Suppressor macrophage (primary cell): ENCODE results near the gene PSMA2.
"Not testable (repeated sequence)": the region's sequence is repeated elsewhere in the genome, so short reads cannot be mapped to it uniquely, and the experiment has no call there.

Source experiments
- DNase-seq, 4 experiments: peaks; one replicate each; pipeline ENCODE4 v3.0.0-alpha.2; 2020 to 2022

PSMA2 gene

DNA sequence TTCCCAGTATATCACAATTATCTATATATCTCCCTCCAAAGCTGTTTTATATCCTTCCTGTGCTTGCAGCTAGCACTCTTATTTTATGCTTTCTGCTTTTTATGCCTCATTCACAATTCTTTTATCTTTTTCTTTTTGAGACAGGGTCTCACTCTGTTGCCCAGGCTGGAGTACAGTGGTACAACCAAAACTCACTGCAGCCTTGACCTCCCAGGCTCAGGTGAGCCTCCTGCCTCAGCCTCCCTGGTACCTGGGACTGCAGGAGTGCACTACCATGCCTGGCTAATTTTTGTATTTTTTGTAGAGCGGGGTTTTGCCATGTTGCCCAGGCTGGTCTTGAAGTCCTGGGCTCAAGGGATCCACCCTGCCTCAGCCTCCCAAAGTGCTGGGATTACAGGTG is 25.8 kb downstream of the PSMA2 start:
- DNase-seq, result no peak

DNA sequence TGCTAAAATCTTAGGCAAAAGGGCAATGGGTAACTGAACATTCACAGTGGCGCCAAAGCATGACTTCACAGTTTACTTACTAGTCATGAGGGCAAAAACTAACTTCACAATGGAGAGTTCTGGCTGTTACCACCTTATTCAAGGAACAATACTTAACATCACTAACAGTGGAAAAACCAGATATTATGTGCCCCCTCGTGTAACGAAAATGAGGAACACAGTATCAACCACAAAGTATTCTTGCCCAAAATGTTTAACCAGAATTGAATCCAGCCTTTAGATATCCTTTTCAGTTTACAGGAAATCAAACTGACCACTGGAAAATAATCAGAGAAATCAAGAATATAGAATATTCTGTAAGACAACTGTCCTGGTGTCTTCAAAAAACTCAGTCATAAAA is 29.6 kb downstream of the PSMA2 start:
- no peak for DNase-seq

GRCh38 chr7:42900842-42901241 is 31.1 kb downstream of the PSMA2 start:
- no peak for DNase-seq

- DNase-seq, result no peak
These were observed 38.4 kb downstream of the PSMA2 start for GRCh38 chr7:42893346-42894240.

- peak in 2 of 4 experiments; percentile 40 to 61 for DNase-seq
These were observed 45.0 kb downstream of the PSMA2 start for GRCh38 chr7:42886893-42887505.

DNA sequence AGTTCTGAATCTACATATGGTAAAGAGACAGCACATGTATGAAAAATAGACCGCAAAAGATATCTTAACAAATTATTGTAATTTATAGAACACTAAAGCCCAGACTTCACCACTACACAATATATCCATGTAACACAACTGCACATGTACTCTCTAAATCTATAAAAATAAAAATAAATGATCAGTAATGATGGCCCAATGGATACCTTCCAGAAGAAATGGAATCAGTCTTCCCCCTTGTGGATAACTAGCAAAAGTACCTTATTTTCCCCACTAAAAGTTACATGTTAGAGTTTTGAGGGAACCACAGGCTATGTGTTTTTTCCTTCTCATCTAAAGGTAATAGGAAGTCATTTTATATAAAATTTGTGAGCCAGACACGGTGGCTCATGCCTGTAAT is 45.8 kb downstream of the PSMA2 start:
- DNase-seq, result peak in 2 of 4 experiments; percentile 40 to 46

DNA sequence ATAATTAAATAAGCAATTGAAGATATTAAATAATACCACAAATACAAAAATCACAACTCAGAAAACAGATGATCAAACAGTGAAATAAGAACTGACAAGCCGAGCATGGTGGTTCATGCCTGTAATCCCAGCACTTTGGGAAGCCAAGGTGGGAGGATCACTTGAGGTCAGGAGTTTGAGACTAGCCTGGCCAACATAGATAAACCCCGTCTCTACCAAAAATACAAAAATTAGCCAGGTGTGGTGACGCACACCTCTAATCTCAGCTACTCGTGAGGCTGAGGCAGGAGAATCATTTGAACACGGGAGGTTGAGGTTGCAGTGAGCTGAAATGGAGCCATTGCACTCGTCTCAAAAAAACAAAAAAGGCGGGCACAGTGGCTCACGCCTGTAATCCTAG is 46.8 kb downstream of the PSMA2 start:
- DNase-seq, result not testable (repeated sequence)

- no peak for DNase-seq
These were observed 48.0 kb downstream of the PSMA2 start for GRCh38 chr7:42883950-42884349.

- peak in 1 of 4 experiments; percentile 19 for DNase-seq
These were observed 51.6 kb downstream of the PSMA2 start for GRCh38 chr7:42880392-42880791.

DNA sequence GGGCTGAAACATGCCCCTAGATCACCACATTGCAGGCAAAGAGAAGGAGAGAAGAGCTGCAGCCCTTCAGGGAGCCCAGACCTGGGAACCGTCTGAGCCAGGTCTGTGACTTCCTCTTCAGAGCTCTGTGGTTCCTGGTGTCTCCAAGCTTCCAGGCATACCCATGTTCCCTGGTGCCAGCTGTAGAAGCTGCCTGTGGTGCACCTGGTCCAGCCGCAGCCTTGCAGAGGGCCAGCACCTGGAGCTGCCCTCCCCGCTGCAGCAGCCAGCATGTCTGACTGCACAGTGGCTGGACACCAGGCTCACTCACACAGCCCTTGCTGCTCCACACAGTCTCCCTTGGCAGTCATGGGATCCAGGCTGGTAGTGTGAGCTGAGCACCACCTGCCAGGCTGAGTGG is 53.7 kb downstream of the PSMA2 start:
- no peak for DNase-seq

DNA sequence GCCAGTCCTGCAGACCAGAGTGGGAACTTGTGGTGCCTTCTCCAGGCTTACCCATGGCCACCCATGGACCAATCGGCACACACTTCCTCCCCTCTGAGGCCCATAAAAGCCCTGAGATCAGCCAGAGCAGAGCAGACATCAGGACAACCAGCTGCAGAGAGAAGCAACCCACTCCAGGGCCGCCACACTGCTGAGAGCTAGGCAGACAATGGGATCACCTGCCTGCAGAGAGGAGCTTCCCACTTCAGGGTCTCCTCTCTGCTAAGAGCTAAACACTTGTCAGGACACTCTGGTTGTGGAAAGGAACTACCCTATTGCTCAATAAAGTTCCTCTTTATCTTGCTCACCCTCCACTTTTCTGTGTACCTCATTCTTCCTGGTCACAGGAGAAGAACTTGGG is 54.1 kb downstream of the PSMA2 start:
- peak; percentile 37 to 71 (median 62) for DNase-seq

- peak; percentile 67 to 78 (median 72) for DNase-seq
These were observed 55.5 kb downstream of the PSMA2 start for GRCh38 chr7:42876182-42877068.

DNA sequence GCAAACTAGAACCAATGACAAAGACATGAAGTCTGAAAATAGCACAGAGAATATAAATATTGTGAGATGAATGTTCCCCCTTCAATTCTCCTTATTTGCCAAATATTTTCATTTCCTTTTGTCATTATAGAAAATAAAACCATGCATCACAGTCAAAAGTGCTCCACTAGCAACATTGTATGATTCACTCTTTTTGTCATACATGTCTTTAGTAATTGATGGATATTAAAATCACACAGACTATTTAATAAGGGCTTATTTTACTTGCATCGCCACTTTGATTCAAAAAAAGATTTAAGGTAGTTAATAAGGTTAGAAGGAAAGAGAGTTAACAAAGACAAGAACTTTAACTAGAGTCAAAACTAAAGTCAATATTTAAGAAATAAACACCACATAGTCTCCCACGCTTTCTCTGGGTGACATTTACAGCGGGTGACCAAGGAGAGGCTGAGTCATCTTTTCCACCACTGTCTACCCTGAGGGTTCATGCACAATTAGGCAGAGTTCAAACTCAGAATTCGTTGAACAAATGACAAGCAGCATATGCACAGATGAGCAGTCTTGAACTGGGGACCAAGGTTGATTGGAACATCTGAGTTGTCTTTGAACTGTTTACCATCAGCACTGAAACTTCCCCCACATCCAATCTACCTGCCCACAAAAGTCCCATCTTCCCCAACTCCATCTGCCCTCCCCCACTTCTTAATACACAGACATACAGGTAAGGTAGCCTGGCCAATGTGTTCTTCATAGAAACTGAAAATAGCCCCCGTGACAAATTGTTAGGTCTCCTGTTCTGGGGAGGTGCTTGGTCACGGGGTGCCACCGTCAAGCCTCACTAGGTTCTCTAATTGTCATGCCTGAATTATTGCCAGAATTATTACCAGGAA is 62.6 kb downstream of the PSMA2 start:
- peak in 3 of 4 experiments; percentile 40 to 52 (median 41) for DNase-seq

- DNase-seq, result no peak
These were observed 63.5 kb downstream of the PSMA2 start for GRCh38 chr7:42868480-42868879.
